ENCODE data around the gene PBX1. TPM values are rescaled to one million over a fixed set of nuclear protein-coding genes. Genes with fewer than 3 reads are reported as not detected.

Gene PBX1
- total RNA-seq, 4 donors from 2014 or later, result 33.3 to 61.8 (median 56.2) TPM

DNA sequence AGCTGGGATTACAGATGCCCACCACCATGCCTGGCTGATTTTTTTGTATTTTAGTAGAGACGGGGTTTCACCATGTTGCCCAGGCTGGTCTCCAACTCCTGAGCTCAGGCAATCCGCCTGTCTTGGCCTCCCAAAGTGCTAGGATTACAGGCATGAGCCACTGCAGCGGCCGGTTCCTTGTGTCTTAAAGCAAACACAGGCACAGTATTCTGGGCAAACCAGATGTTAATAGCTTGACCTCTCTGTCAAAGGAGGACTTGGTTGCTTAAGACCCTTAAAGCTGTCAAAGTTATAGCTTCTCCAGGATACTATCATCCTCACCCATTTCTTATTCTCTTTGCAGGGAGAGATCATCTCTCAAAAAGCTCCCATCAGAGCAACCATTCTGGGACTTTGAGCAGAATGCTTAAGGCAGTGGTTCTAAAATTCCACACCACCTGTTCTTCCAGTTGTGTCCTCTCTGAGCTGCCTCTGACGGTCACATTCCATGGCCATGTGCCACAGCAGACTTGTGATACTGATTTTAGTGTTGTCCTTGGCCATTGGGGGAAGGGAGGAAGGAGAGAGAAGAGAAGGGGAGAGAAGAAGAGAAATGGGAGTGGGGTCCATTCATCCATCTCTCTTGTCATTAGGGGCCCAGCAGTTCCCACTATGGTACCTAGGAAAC is 81.8 kb downstream of the PBX1 start:
- no peak for DNase-seq (ENCODE audit: low spot score)
- TF ChIP-seq, protein P1, sequence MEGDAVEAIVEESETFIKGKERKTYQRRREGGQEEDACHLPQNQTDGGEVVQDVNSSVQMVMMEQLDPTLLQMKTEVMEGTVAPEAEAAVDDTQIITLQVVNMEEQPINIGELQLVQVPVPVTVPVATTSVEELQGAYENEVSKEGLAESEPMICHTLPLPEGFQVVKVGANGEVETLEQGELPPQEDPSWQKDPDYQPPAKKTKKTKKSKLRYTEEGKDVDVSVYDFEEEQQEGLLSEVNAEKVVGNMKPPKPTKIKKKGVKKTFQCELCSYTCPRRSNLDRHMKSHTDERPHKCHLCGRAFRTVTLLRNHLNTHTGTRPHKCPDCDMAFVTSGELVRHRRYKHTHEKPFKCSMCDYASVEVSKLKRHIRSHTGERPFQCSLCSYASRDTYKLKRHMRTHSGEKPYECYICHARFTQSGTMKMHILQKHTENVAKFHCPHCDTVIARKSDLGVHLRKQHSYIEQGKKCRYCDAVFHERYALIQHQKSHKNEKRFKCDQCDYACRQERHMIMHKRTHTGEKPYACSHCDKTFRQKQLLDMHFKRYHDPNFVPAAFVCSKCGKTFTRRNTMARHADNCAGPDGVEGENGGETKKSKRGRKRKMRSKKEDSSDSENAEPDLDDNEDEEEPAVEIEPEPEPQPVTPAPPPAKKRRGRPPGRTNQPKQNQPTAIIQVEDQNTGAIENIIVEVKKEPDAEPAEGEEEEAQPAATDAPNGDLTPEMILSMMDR (IDR thresholded peaks at IDR 0.05), result no peak
- no peak for ATAC-seq (ENCODE audit: low FRiP score)

DNA sequence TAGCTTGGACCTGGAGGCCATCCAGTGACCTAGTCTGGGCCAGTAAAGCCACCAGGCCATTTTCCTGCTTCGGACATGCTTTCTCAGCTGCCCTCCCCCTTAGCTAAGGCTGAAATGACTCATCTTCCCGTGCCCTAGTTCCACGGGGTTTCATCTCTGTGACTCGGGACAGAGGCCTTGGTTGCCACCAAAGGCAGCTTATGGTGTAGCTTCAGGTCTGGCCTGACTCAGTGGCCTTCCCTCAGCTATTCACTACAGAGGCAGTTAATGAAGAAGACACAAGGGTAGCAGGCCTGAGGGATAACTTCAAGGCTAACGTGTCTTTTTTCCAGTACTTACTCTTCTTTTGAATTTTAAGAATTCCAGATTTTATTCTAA is 82.4 kb downstream of the PBX1 start:
- TF ChIP-seq, protein P1 (IDR thresholded peaks at IDR 0.05), result no peak
- ATAC-seq (ENCODE audit: low FRiP score) (no peak), DNase-seq (ENCODE audit: low spot score) (no peak)

DNA sequence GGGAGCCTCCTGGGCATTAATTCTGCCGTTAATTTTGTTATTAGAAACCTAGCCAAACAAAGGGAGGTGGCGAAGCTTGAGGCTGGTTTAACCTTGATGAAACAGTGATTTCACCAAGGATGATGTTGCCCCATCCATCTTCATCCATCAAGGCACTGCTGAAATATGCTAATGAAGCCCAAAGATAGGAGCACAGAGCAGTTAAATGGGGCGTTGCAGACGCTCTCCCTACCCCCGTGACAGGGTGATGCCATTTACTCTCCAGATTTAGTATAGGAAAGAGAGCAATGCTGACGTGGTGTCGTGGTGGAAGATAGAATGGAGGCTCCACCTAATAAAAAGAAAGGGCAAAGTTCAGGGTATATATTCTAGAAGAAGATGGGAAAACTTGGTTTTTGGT is 84.0 kb downstream of the PBX1 start:
- DNase-seq (ENCODE audit: low spot score) (no peak), ATAC-seq (ENCODE audit: low FRiP score) (no peak)
- TF ChIP-seq, protein P1 (IDR thresholded peaks at IDR 0.05), result no peak

DNA sequence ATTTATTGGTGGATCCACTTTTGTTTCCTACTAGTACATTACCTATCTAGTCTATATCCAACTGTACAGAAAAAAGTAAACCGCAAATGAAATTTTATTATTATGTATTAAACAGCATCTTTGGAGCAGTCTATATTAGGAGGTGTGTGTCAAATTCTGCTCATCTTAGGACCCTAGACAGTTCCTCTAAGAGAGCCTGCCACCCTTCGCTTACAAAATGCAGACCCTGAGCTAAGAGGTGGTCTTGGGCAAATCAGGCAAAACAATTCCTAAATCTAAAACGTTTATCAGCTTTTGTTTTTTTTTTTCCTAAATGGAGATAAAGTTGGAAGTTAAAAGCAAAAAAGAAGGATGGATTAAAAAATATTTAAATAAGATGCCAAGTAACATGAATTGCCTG is 85.3 kb downstream of the PBX1 start:
- ATAC-seq (ENCODE audit: low FRiP score) (no peak), DNase-seq (ENCODE audit: low spot score) (no peak)
- TF ChIP-seq, protein P1 (IDR thresholded peaks at IDR 0.05), result no peak

DNA sequence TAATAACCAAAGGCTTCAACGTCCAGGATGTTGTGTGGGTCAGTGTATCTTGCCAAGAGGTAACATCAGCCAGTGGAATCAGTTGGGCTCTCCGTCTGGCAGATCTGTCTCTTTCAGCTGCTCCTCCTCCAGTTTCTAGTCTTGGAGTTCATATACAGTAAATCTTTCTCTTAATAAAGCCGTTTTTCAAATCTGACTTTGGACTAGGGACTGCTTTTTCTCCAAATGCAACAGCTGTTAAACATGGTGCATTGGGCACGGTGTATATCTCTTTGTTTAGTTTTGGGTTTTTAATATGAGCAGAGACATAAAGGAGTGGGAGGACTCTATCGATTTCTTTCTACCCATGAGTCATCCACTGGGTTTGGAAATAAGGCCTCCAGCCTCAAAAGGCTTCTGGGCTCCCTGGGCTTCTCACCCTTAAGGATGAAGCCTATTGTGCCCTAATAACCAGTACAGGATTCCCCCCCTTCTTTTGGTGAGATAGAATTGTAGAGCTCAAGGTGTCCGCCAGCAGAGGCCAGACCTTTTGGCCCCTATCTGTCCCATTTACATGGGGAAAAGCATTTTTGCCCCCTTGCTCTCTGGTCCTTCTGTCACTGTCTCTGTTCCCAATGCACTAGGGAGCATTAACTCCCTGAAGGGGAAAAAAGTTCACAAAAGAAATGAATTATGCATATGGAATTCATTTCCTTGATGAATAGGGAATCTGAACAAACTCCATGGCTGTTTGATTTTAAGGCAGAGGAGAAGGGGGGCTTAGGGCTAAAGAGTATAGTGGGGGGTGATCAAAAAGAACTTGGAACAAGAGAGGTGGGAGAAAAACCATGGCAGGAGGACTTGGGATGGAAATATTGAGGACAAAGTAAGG is 86.0 kb downstream of the PBX1 start:
- TF ChIP-seq, protein P1 (IDR thresholded peaks at IDR 0.05), result no peak
- ATAC-seq (ENCODE audit: low FRiP score) (peak; percentile 71), DNase-seq (ENCODE audit: low spot score) (no peak)

DNA sequence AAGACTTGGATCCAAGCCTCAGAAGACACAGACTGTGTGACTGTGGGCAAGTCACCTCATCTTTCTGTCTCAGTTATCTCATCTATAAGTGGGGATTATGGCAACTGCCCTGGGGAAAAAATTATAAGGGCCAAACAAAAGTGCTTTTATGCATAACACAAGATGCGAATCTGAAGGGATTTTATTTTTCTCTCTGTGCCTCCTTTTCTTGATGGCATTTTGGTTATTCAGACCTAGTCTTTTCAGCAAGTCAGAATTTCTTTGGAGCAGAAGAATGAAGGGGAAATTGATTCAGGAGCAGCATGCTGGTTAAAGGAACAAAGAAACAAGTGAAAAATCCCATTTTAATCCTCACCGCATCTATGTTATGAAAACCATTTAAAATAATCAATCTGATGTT is 86.9 kb downstream of the PBX1 start:
- DNase-seq (ENCODE audit: low spot score), result no peak

More for the DNA sequence above, 86.9 kb downstream of the PBX1 start:
- TF ChIP-seq, protein P1 (IDR thresholded peaks at IDR 0.05), result no peak
- ATAC-seq (ENCODE audit: low FRiP score), result no peak

All from omental fat pad (tissue), 4 donors.